NB4 (cell line): Measurements from ENCODE around the gene CSMD2.

ENCODE experiments used
- DNase-seq: peaks from one replicate; pipeline ENCODE4 v3.0.0; 2010; ENCODE audit warnings: low read depth
- H3K4me3 ChIP-seq: one replicate; pipeline ENCODE4 v1.5.1; 2011; ENCODE audit warnings: mild to moderate bottlenecking, low read depth, low read length, moderate library complexity
- MYC ChIP-seq: IDR thresholded peaks from 2 replicates; pipeline ENCODE4 v1.6.1; 2011; ENCODE audit warnings: low read depth, low read length
- POLR2A ChIP-seq: IDR thresholded peaks from 2 replicates; pipeline ENCODE4 v1.6.1; 2011; ENCODE audit warnings: mild to moderate bottlenecking; ENCODE audit not compliant: insufficient read length; ENCODE audit errors: extremely low read depth
- TF ChIP-seq, protein P1 (sequence below): IDR thresholded peaks from 2 replicates; pipeline ENCODE4 v1.6.1; 2011; ENCODE audit warnings: low read depth, low read length
- TF ChIP-seq, protein P2 (sequence below): IDR thresholded peaks from one replicate; pipeline ENCODE4 v1.5.1; 2012; ENCODE audit warnings: low read depth, low read length

Gene CSMD2

DNA sequence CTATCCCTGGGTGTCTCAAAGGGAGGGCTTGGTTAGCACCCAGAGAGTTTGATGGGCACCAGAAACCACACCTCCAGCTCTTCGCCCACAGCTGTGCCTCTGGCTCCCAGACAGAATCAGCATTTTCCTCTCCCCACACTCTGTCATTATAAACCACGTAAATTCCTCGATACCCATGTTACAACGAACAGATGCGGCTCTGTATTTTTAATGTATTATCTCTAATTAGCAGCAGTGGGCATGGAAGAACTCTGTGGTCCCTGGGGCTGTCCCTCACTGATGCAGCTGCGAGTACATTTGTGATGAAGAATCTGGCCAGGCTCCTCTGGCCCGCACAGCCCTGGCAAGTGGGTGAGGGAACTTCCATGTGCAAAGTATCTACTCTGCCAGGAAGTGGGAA, 290.4 kb downstream of the CSMD2 start:
- DNase-seq: no peak
- TF ChIP-seq, protein P1, sequence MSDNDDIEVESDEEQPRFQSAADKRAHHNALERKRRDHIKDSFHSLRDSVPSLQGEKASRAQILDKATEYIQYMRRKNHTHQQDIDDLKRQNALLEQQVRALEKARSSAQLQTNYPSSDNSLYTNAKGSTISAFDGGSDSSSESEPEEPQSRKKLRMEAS: no peak
- no peak for TF ChIP-seq POLR2A
- no peak for TF ChIP-seq MYC
- TF ChIP-seq, protein P2, sequence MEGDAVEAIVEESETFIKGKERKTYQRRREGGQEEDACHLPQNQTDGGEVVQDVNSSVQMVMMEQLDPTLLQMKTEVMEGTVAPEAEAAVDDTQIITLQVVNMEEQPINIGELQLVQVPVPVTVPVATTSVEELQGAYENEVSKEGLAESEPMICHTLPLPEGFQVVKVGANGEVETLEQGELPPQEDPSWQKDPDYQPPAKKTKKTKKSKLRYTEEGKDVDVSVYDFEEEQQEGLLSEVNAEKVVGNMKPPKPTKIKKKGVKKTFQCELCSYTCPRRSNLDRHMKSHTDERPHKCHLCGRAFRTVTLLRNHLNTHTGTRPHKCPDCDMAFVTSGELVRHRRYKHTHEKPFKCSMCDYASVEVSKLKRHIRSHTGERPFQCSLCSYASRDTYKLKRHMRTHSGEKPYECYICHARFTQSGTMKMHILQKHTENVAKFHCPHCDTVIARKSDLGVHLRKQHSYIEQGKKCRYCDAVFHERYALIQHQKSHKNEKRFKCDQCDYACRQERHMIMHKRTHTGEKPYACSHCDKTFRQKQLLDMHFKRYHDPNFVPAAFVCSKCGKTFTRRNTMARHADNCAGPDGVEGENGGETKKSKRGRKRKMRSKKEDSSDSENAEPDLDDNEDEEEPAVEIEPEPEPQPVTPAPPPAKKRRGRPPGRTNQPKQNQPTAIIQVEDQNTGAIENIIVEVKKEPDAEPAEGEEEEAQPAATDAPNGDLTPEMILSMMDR: no peak
- no peak overlapping the region for H3K4me3 ChIP-seq

DNA sequence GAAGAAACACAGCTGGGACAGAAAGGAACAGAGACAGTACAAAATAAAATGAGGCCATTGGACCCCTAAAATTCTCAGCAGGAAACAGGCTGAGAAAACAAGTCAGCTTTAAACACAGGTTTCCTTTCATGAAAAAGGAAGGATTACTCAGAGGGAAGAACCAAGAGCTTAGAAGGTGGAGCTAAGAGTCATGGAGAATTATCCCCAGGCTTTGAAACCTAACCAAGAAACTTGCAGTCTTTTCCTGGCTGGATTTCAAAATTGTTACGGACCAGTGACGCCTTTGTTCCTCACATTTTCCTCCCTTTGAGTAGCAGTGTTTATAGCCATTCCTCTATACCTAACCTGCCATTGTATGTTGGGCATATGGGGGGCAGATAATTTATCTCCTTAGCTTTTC, 292.3 kb downstream of the CSMD2 start:
- no peak for DNase-seq
- TF ChIP-seq, protein P2: no peak
- TF ChIP-seq, protein P1: no peak
- H3K4me3 ChIP-seq: no peak overlapping the region

DNA sequence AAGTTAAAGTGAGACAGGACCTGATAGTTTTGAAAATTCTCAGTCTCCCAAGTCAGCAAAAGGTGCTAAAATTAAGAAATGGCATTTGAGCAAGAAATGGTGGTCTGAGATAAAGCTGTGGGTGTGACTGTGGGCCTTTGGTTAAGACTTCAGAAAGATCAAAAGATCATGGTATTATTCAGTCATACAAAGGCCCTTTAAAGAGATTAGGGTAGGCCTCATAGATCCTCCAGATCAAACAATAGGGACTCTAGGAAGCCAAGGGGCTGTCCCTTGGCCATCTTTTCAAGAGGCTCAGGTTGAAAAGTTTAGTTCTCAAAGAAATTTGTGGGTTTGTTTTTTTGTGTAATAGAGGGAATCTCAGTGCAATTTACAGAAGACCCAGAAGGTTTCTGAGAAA, 292.8 kb downstream of the CSMD2 start:
- no peak overlapping the region for H3K4me3 ChIP-seq
- no peak for TF ChIP-seq MYC
- TF ChIP-seq POLR2A: no peak
- TF ChIP-seq, protein P1: no peak
- TF ChIP-seq, protein P2: no peak
- DNase-seq: no peak

DNA sequence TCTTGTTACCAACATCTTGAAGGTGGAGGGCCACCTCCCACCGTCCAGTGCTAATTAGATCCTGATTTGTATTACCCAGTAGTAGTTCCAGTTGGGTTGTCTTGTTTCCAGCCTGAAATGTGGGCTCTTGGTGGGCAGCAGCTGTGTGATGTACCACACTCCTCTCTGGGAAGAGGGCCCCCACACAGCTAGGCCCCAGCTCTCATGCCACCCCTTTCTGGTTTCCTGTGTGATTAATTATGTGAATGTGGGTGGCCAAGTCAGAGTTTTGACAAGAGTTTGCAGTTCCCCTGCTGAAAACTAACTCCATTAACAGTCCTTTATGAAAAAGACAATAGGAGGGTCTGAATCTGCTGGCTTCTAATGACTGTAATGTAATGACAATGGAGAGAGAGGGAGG, 297.3 kb downstream of the CSMD2 start:
- no peak overlapping the region for H3K4me3 ChIP-seq
- TF ChIP-seq MYC: no peak
- no peak for DNase-seq

DNA sequence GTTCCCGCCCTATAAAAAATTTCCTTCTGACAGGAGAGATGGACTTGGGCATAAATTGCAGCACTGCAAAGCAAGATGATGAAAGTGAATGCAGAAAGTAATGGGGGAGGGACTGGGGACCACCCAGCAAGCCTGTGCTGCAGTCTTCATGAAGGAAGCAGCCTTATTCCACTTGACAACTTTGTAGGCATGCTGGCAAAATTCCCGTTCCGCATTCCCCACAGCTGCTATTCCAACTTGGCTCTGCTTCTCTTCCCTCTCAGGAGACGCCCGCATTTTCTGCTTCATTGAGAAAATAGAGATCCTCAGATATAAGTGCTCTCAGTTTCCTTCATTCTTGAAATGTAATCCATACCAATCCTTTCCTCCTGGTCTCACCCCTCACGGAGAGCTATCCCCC, 298.7 kb downstream of the CSMD2 start:
- DNase-seq: no peak

DNA sequence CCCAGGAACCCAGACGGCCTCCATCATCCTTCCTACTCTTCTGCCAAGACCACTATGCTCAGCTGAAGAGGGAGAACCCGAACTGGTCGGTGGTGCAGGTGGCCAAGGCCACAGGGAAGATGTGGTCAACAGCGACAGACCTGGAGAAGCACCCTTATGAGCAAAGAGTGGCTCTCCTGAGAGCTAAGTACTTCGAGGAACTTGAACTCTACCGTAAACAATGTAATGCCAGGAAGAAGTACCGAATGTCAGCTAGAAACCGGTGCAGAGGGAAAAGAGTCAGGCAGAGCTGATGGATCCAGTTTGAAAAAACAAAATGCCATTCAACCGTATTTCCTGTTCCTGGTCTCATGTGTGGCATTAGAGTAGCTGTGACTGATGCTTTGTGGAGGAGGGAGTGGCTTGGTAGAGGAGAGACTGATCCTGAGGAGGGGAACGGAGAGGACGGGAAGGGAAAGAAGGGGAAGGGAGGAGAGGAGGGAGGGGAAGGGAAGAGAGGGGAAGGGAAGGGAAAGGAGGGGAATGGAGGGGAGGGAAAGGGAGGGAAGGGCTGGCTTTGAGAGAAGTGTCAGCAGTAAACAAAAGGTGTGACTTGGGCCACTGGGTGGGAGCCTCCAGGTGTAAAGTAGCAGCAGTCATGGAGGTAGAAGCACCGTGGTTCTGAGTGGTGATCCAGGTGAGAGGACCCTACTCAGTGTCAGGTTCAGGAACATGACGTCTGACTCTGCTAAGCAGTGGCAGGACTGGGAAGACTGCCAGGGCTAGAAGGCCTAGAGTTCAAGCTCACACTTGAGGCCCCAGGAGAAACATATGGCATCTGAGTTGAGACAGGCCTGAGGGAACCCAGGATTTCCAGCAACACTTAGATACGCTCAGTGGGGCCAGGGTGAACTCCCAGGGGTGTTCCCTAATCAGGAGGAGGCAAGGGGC, 300.3 kb downstream of the CSMD2 start:
- no peak overlapping the region for H3K4me3 ChIP-seq
- TF ChIP-seq POLR2A (no peak), MYC (no peak)
- TF ChIP-seq, protein P2: no peak
- TF ChIP-seq, protein P1: no peak
- no peak for DNase-seq

More for the DNA sequence above, 298.7 kb downstream of the CSMD2 start:
- no peak overlapping the region for H3K4me3 ChIP-seq
- TF ChIP-seq, protein P1: no peak
- TF ChIP-seq POLR2A (no peak), MYC (no peak)
- TF ChIP-seq, protein P2: no peak
